Measurements from ENCODE around the gene TBC1D30. TPM values are rescaled to one million over a fixed set of nuclear protein-coding genes. Genes with fewer than 3 reads are reported as not detected.
"Not testable (repeated sequence)": the region's sequence is repeated elsewhere in the genome, so short reads cannot be mapped to it uniquely, and the experiment has no call there.

Gene TBC1D30
- total RNA-seq, 1 experiment from 2014 or later: 3.6 TPM

GRCh38 chr12:64840949-64841717, 16.7 kb downstream of the TBC1D30 start:
- no peak for DNase-seq (ENCODE audit: low spot score)
- Mint-ChIP-seq H3K27ac (no peak overlapping the region), H3K27me3 (ENCODE audit: low read depth) (no peaks in the 10 kb centered on the region), H3K4me3 (no peak overlapping the region), H3K9me3 (no peaks in the 10 kb centered on the region), H3K4me1 (peaks cover 8% of the 10 kb centered on the region), H3K36me3 (no peaks in the 10 kb centered on the region)
- ATAC-seq: no peak
- ChIA-PET POLR2A (no interaction called here), CTCF (no interaction called here)
- TF ChIP-seq OVOL2 (CRISPR knock-in tag; IDR thresholded peaks at IDR 0.05; ENCODE audit: borderline replicate concordance) (no peak), ZNF219 (CRISPR knock-in tag; IDR thresholded peaks at IDR 0.05; ENCODE audit: borderline replicate concordance) (no peak), ZNF532 (CRISPR knock-in tag; IDR thresholded peaks at IDR 0.05; ENCODE audit: borderline replicate concordance) (no peak), USF2 (CRISPR knock-in tag; IDR thresholded peaks at IDR 0.05) (no peak), HMGXB4 (CRISPR knock-in tag; IDR thresholded peaks at IDR 0.05) (no peak), ELF4 (CRISPR knock-in tag; IDR thresholded peaks at IDR 0.05; ENCODE audit: low read depth) (no peak), NFYB (CRISPR knock-in tag; conservative IDR thresholded peaks at IDR 0.05; ENCODE audit: low read depth) (no peak), ESRRA (CRISPR knock-in tag; IDR thresholded peaks at IDR 0.05; ENCODE audit: borderline replicate concordance) (no peak), AR (CRISPR knock-in tag; IDR thresholded peaks at IDR 0.05) (no peak)

GRCh38 chr12:64848409-64848808, 24.0 kb downstream of the TBC1D30 start:
- H3K4me3 Mint-ChIP-seq; CTCF ChIA-PET; H3K36me3 Mint-ChIP-seq; H3K27me3 Mint-ChIP-seq (ENCODE audit: low read depth); H3K27ac Mint-ChIP-seq; ATAC-seq; DNase-seq (ENCODE audit: low spot score); H3K4me1 Mint-ChIP-seq; POLR2A ChIA-PET: not testable (repeated sequence)
- peaks cover 15% of the 10 kb centered on the region for H3K9me3 Mint-ChIP-seq

- no peaks in the 10 kb centered on the region for H3K9me3 Mint-ChIP-seq
- H3K27ac Mint-ChIP-seq: no peak overlapping the region
- ATAC-seq: no peak
- no peak for TF ChIP-seq ATF3 (CRISPR knock-in tag; conservative IDR thresholded peaks at IDR 0.05)
- TF ChIP-seq ZNF512 (CRISPR knock-in tag; IDR thresholded peaks at IDR 0.05; ENCODE audit: borderline replicate concordance): no peak
- no peak for TF ChIP-seq ZNF532 (CRISPR knock-in tag; IDR thresholded peaks at IDR 0.05; ENCODE audit: borderline replicate concordance)
- TF ChIP-seq ZNF671 (CRISPR knock-in tag; IDR thresholded peaks at IDR 0.05): no peak
Measured at GRCh38 chr12:64858882-64859605, 34.6 kb downstream of the TBC1D30 start.

More at GRCh38 chr12:64858882-64859605, 34.6 kb downstream of the TBC1D30 start:
- peaks cover 10% of the 10 kb centered on the region for H3K4me1 Mint-ChIP-seq
- no peak for DNase-seq (ENCODE audit: low spot score)
- no peaks in the 10 kb centered on the region; the same call in 1 of the 2 replicates for H3K27me3 Mint-ChIP-seq (ENCODE audit: low read depth)
- ChIA-PET POLR2A (no interaction called here), CTCF (no interaction called here)
- no peak overlapping the region for H3K4me3 Mint-ChIP-seq
- no peaks in the 10 kb centered on the region for H3K36me3 Mint-ChIP-seq

Measured in WTC11 (cell line).